HG02642 (cell line): Measurements from ENCODE around the gene ZNF227.
A peak's percentile ranks its signal among the peaks of the same experiment; 100 is the strongest.
"Not testable (repeated sequence)": the region's sequence is repeated elsewhere in the genome, so short reads cannot be mapped to it uniquely, and the experiment has no call there.

Experiments
- ATAC-seq: cut with Tn5 transposase; IDR thresholded peaks from one replicate; pipeline ENCODE4 v1.9.1; 2021; ENCODE audit warnings: mild to moderate bottlenecking; ENCODE audit not compliant: unreplicated experiment, poor library complexity

ZNF227 gene

GRCh38 chr19:44212250-44212865 is at the start of gene ZNF227:
TSS of gene ZNF227 (plus strand) at chr19:44212532. CDS start at chr19:44217793, 5,261 bp downstream.
- peak; percentile 85 for ATAC-seq

DNA sequence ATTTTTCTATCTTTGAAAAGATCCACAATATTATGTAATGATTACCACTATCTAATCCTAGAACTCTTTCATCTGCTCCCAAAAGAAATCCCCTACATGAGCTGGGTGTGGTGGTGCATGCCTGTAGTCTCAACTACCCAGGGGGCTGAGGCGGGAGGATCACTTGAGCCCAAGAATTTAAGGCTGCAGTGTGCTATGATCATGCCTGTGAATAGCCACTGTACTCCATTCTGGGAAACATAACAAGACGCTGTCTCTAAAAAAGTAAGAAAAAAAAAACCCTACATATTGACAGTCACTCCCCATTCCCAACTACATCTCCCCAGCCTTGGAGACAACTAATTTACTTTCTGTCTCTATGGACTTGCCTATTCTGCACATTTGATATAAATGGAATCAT is 48.5 kb upstream of the ZNF227 start:
- no peak for ATAC-seq

GRCh38 chr19:44164327-44164672 is 48.0 kb upstream of the ZNF227 start:
- peak; percentile 1 for ATAC-seq

DNA sequence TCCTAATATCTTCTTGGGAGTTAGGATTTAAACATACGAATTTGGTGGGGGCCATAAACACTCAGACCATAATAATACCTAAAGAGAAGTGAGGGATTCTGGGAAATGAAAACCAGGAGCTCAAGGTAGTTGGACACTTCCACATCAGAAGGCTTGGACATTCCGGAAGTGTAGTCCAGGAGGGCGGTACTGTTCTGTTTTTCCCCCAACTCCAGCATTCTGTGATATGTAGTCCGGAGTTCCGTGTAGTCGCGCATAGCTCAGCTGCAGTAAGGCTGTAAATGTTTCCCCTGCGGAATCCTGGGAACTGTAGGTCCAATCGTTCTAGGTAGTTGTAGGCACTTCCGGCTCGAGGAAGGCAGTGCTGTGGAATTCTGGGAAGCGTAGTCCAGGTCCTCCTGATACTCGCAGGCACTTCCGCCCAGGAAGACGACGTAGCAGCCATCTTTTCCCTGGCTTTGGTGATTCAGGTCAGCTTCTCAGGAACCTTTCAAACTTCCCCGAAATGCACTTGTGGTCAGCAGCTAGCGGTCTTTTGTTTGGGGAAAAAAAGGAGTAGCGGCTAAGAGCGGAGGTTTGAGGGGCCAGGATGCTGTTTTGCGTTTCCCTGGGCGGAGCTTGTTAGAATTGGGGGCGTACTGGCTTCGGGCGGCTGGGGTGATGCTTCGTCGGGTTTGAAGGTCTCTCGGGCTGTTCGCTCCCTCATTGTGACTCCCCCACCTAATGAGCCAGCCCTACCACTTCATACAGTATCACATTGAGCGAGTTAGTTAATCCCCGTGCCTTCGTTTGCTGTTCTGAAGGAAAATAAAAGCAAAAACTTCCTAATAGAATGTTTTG is 47.4 kb upstream of the ZNF227 start, which contains the start of gene ZNF226:
ZNF226 (plus strand) TSS at position 428 of the 840 bp plus-strand sequence. CDS start 4,981 bp downstream, outside the sequence.
- peak; percentile 90 for ATAC-seq

DNA sequence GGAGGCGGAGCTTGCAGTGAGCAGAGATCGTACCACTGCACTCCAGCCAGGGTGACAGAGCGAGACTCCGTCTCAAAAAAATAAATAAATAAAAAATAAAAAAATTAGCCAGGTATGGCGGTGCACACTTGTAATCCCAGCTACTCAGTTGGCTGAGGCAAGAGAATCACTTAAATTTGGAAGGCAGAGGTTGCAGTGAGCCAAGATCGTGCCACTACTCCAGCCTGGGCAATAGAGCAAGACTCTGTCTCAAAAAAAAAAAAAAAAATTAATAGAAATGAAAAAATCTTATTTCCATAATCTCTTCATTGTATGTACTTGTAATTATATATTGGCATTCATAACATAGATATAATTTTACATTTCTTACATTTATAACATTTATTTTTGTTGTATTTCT is 41.7 kb upstream of the ZNF227 start:
- not testable (repeated sequence) for ATAC-seq

- no peak for ATAC-seq
Measured at GRCh38 chr19:44176590-44176989, 35.7 kb upstream of the ZNF227 start.

DNA sequence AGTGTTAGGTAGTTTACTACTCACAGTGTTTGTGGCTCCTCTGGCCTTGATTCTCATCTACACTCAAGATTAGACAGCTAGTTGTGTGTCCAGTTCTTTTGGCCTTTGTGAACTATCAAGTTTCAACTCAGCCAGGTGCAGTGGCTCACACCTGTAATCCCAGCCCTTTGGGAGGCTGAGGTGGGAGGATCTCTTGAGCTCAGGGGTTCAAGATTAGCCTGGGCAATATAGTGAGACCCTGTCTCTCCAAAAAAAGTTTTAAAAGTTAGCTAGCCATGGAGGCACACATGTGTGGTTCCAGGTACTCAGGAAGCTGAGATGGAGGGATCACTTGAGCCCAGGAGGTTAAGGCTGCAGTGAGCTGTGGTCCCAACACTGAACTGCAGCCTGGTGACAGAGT is 31.4 kb upstream of the ZNF227 start:
- no peak for ATAC-seq

DNA sequence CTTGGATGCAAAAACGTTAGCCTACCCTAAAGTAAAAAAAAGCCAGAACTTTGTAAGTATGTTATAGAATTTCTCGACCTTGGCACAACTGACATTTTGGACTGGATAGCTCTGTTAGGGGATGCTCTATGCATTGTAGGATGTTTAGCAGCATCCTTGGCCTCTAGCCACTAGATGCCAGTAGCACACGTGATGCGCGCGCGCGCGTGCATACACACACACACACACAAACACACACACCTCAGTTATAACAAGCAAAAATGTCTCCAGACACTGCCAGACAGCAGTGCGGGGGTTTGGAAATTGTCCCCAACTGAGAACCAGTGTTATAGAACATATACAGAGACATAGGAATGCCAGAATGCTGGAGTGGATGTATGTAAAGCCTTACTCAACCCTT is 30.2 kb upstream of the ZNF227 start:
- ATAC-seq: no peak

DNA sequence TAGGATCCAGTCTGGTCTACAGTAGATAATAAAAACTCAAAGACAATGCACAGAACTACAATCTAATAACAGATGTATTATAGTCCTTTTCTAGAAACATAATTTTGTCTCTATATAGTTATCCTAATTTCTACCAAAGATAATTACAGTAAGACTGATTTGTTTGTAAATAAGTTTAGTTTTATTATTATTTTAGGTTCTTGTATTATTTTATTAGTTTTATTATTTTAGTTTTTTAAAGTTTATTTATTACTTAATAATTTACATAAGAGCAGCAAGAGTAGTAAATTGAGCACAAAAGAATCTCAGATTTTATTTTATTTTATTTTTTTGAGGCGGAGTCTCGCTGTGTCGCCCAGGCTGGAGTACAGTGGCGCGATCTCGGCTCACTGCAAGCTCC is 22.3 kb upstream of the ZNF227 start:
- ATAC-seq: no peak

DNA sequence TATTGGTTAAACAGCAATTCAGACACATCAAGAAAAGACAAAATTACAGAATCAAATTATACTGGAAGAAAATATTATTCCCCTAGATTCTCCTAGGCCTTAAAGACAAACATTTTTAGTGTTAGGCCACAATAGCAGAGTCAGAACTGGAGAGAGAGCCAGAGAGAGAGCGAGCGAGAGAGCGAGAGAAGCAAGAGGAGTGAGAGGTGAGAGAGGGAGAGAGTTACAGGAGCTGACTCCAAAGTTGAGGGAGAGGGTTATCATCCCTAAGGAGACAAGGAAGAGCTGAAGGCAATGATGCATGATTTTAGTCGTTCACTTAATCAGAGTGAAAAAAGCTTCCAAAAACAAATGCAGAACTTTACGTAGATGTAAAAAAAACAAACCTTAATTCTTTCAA is 20.2 kb upstream of the ZNF227 start:
- no peak for ATAC-seq

DNA sequence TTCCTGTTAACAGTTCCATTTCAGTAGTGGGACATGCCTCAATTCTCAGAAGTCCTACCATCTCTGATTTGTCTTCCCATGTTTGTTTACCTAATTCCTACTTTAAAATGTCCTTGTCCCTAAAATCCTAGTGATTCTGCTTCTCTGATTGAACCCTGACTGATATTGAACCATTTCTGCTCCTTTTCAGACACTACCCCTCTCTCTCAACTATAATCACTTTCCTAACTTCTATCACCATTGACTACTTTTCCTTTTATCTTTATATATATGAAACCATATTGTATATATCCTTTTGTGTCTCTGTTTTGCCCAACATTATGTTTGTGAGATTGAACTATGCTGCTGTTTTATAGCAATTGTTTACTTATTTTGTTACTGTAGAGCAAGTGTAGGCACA is 15.6 kb upstream of the ZNF227 start:
- no peak for ATAC-seq

- no peak for ATAC-seq
Measured at GRCh38 chr19:44202470-44202869, 9.9 kb upstream of the ZNF227 start.

- no peak for ATAC-seq
Measured at GRCh38 chr19:44202974-44203373, 9.4 kb upstream of the ZNF227 start.

- not testable (repeated sequence) for ATAC-seq
Measured at GRCh38 chr19:44203877-44204276, 8.5 kb upstream of the ZNF227 start.

GRCh38 chr19:44204772-44205171 is 7.6 kb upstream of the ZNF227 start:
- ATAC-seq: no peak

GRCh38 chr19:44207126-44207803 is 5.1 kb upstream of the ZNF227 start:
- ATAC-seq: peak; percentile 91

GRCh38 chr19:44212866-44213346 is 574 bp downstream of the ZNF227 start:
- ATAC-seq: peak; percentile 24

DNA sequence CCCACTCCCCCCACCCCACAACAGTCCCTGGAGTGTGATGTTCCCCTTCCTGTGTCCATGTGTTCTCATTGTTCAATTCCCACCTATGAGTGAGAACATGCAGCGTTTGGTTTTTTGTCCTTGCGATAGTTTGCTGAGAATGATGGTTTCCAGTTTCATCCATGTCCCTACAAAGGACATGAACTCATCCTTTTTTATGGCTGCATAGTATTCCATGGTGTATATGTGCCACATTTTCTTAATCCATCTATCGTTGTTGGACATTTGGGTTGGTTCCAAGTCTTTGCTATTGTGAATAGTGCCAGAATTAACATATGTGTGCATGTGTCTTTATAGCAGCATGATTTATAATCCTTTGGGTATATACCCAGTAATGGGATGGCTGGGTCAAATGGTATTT is 7.6 kb downstream of the ZNF227 start:
- not testable (repeated sequence) for ATAC-seq

GRCh38 chr19:44220761-44221160 is 8.4 kb downstream of the ZNF227 start:
- ATAC-seq: not testable (repeated sequence)

DNA sequence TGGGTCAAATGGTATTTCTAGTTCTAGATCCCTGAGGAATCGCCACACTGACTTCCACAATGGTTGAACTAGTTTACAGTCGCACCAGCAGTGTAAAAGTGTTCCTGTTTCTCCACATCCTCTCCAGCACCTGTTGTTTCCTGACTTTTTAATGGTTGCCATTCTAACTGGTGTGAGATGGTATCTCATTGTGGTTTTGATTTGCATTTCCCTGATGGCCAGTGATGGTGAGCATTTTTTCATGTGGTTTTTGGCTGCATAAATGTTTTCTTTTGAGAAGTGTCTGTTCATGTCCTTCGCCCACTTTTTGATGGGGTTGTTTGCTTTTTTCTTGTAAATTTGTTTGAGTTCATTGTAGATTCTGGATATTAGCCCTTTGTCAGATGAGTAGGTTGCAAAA is 9.0 kb downstream of the ZNF227 start:
- not testable (repeated sequence) for ATAC-seq

DNA sequence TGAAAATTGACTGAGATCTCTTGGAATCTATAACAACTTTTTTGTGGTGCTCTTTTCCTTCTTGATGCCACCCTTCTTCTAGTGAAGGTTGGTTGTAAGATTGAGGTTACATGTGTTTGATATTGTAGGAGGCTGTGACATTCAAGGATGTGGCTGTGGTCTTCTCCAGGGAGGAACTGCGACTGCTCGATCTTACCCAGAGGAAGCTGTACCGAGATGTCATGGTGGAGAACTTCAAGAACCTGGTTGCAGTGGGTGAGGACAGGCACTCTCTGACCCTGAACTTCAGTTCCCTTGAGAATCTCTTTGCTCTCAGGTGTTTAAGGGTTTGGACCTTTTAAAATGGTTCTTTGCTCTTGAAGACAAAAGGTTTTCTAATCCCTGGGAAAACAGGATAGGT is 16.0 kb downstream of the ZNF227 start:
- ATAC-seq: no peak
